HL-60 (cell line): ENCODE measurements around the gene ZNF280D.

Source experiments
- CTCF ChIP-seq: IDR thresholded peaks from one replicate; pipeline ENCODE4 v1.5.1; 2011; ENCODE audit warnings: low read length, control low read depth, inconsistent platforms; ENCODE audit not compliant: insufficient read depth
- GABPA ChIP-seq: IDR thresholded peaks from 2 replicates; pipeline ENCODE4 v1.6.1; 2012; ENCODE audit warnings: low read depth
- POLR2AphosphoS5 ChIP-seq: IDR thresholded peaks from 2 replicates; pipeline ENCODE4 v1.6.1; 2012; ENCODE audit warnings: low read depth

- TF ChIP-seq CTCF (no peak), POLR2AphosphoS5 (no peak), GABPA (no peak)
Measured at GRCh38 chr15:56587686-56588085, 145.6 kb downstream of the ZNF280D start.
